HepG2 (cell line): ENCODE results near the gene PPP1CA. TPM values are rescaled to one million over a fixed set of nuclear protein-coding genes. Genes with fewer than 3 reads are reported as not detected.

ENCODE experiments used
- ATF3 ChIP-seq: sonication (generic); formaldehyde crosslinking; IDR thresholded peaks from 2 replicates; pipeline ENCODE4 v1.4.0; 2020; ENCODE audit warnings: missing genetic modification reagents
- ATF4 ChIP-seq, 2 experiments: fragments of 450-650 bp in 1 of 2; sonication (generic) in 1 of 2; formaldehyde crosslinking; IDR thresholded peaks; 2 replicates each; pipeline versions ENCODE4 v1.5.0 to v1.8.0; 2020 to 2022; ENCODE audit warnings: mild to moderate bottlenecking in 1 of 2, missing genetic modification reagents in 1 of 2
- CEBPG ChIP-seq: IDR thresholded peaks from 2 replicates; pipeline ENCODE4 v1.6.1; 2016
- DMTF1 ChIP-seq: sonication (generic); formaldehyde crosslinking; IDR thresholded peaks from 2 replicates; pipeline ENCODE4 v1.4.0; 2020; ENCODE audit warnings: mild to moderate bottlenecking, missing genetic modification reagents
- JARID2 ChIP-seq: sonication (generic); formaldehyde crosslinking; IDR thresholded peaks from 2 replicates; pipeline ENCODE4 v1.8.1; 2023; ENCODE audit warnings: missing genetic modification reagents, inconsistent platforms; ENCODE audit not compliant: insufficient replicate concordance
- KLF12 ChIP-seq: sonication (generic); formaldehyde crosslinking; IDR thresholded peaks from 2 replicates; pipeline ENCODE4 v1.4.0; 2020; ENCODE audit warnings: missing genetic modification reagents, borderline replicate concordance
- MBD4 ChIP-seq: IDR thresholded peaks from 2 replicates; pipeline ENCODE4 v1.6.1; 2012; ENCODE audit warnings: low read length, inconsistent platforms, borderline replicate concordance
- NCOA1 ChIP-seq: sonication (generic); formaldehyde crosslinking; IDR thresholded peaks from 2 replicates; pipeline ENCODE4 v1.9.0; 2021; ENCODE audit warnings: missing genetic modification reagents
- RFXANK ChIP-seq: IDR thresholded peaks from 2 replicates; pipeline ENCODE4 v1.6.1; 2016
- TBX3 ChIP-seq: fragments of 450-650 bp; IDR thresholded peaks from 2 replicates; pipeline ENCODE4 v1.6.1; 2017; ENCODE audit warnings: antibody characterized with exemption, mild to moderate bottlenecking, inconsistent platforms, borderline replicate concordance
- THAP11 ChIP-seq: IDR thresholded peaks from 2 replicates; pipeline ENCODE4 v1.6.1; 2016; ENCODE audit warnings: missing biosample characterization, missing genetic modification reagents
- ZBTB42 ChIP-seq: sonication (generic); formaldehyde crosslinking; IDR thresholded peaks from 2 replicates; pipeline ENCODE4 v1.5.0; 2020; ENCODE audit warnings: mild to moderate bottlenecking, missing genetic modification reagents
- ZBTB46 ChIP-seq: sonication (generic); formaldehyde crosslinking; IDR thresholded peaks from 2 replicates; pipeline ENCODE4 v1.4.0; 2020; ENCODE audit warnings: mild to moderate bottlenecking, missing genetic modification reagents, borderline replicate concordance
- ZFP91 ChIP-seq: sonication (generic); formaldehyde crosslinking; IDR thresholded peaks from 2 replicates; pipeline ENCODE4 v1.9.0; 2022; ENCODE audit warnings: missing genetic modification reagents, mild to moderate bottlenecking, borderline replicate concordance
- ZNF280D ChIP-seq: sonication (generic); formaldehyde crosslinking; IDR thresholded peaks from 2 replicates; pipeline ENCODE4 v1.5.1; 2020; ENCODE audit warnings: mild to moderate bottlenecking, missing genetic modification reagents
- ZNF547 ChIP-seq: sonication (generic); formaldehyde crosslinking; IDR thresholded peaks from 2 replicates; pipeline ENCODE4 v1.5.1; 2020; ENCODE audit warnings: mild to moderate bottlenecking, missing genetic modification reagents
- ZNF75D ChIP-seq: sonication (generic); formaldehyde crosslinking; IDR thresholded peaks from 2 replicates; pipeline ENCODE4 v1.8.1; 2023; ENCODE audit warnings: missing genetic modification reagents, mild to moderate bottlenecking, borderline replicate concordance
- polyA plus RNA-seq, 8 experiments: library from polyadenylated mRNA; depleted of rRNA in 3 of 8; stranded (reverse) in 7 of 8; unstranded in 1 of 8; fragments of >200 nt; fragmentation: Illumina TruSeq in 4 of 8; extraction: Trizol in 4 of 8; gene quantifications; 2 replicates each; pipeline versions ENCODE4 v1.2.1 to v1.2.3, GENCODE V29; 2011 to 2016; ENCODE audit warnings: low read depth in 4 of 8, missing spikeins in 1 of 8, mixed read lengths in 1 of 8; ENCODE audit not compliant: insufficient read depth in 1 of 8
- total RNA-seq, 5 experiments: library from RNA; depleted of rRNA; stranded (reverse); fragments of >200 nt; fragmentation: Illumina TruSeq; extraction: Trizol; gene quantifications; 2 replicates each; pipeline ENCODE4 v1.2.3, GENCODE V29; 2016; ENCODE audit warnings: low read depth in 1 of 5

The PPP1CA gene
- total and polyA plus RNA-seq, 2 of the 13 experiments (the other 11 are each of a cell fraction or from before 2014, with no cell fraction given) = 149 to 170 TPM

GRCh38 chr11:67354075-67355022, 47.3 kb downstream of the PPP1CA start (continued):
- no peak for TF ChIP-seq ZNF280D (CRISPR knock-in tag)
- peak; percentile 86 for TF ChIP-seq ATF3 (CRISPR knock-in tag)
- TF ChIP-seq ZFP91 (CRISPR knock-in tag) = 0 out of 2 replicates have a peak, but pooled peaks have one; percentile 25
- TF ChIP-seq CEBPG (CRISPR knock-in tag) = peak; percentile 31; the same call in 1 of the 2 replicates
- no peak for TF ChIP-seq TBX3
- TF ChIP-seq ZNF547 (CRISPR knock-in tag) = no peak
- TF ChIP-seq ZBTB42 (CRISPR knock-in tag) = no peak
- TF ChIP-seq NCOA1 (CRISPR knock-in tag) = no peak
- no peak for TF ChIP-seq KLF12 (CRISPR knock-in tag)
- no peak for TF ChIP-seq RFXANK (CRISPR knock-in tag)
- TF ChIP-seq DMTF1 (CRISPR knock-in tag) = no peak
- TF ChIP-seq ATF4 (CRISPR knock-in tag; IDR thresholded peaks at IDR 0.05) = peak in 1 of 2 experiments; percentile 63; a peak in 1 of 4 replicates
- no peak for TF ChIP-seq ZNF75D (CRISPR knock-in tag)
- TF ChIP-seq JARID2 (CRISPR knock-in tag) = no peak
- TF ChIP-seq ZBTB46 = no peak
- TF ChIP-seq MBD4 = no peak
- peak; percentile 81 for TF ChIP-seq THAP11 (CRISPR knock-in tag)
